Right atrium auricular region (tissue), 2 donors: ENCODE data around the gene BRD3. TPM values are rescaled to one million over a fixed set of nuclear protein-coding genes. Genes with fewer than 3 reads are reported as not detected.

ENCODE experiments used
- DNase-seq: peaks from one replicate; pipeline ENCODE4 v3.0.0-alpha.2; 2019; ENCODE audit warnings: low spot score
- H3K27ac ChIP-seq, 2 donors: fragments of 200-600 bp; sonication (generic); 1 replicate in 1 of 2; 2 replicates in 1 of 2; pipeline ENCODE4 v1.5.1; 2016 to 2019
- H3K27me3 ChIP-seq, 2 donors: fragments of 200-600 bp; sonication (generic); one replicate each; pipeline versions ENCODE4 v1.5.1 to v1.6.0; 2017 to 2019
- H3K36me3 ChIP-seq: fragments of 200-600 bp; sonication (generic); one replicate; pipeline ENCODE4 v1.5.1; 2016
- H3K4me1 ChIP-seq, 2 donors: fragments of 200-600 bp; sonication (generic); one replicate each; pipeline versions ENCODE4 v1.5.1 to v1.6.0; 2017 to 2019
- H3K4me3 ChIP-seq, 2 donors: fragments of 200-600 bp; sonication (generic); 1 replicate in 1 of 2; 2 replicates in 1 of 2; pipeline ENCODE4 v1.5.1; 2017 to 2019; ENCODE audit warnings: mild to moderate bottlenecking in 1 of 2, moderate library complexity in 1 of 2
- H3K9me3 ChIP-seq, 2 donors: fragments of 200-600 bp; sonication (generic); one replicate each; pipeline ENCODE4 v1.5.1; 2019
- total RNA-seq, 2 donors: library from RNA; depleted of rRNA; stranded (reverse); fragments of >200 nt; gene quantifications; one replicate each; pipeline ENCODE4 v1.1.0, GENCODE V29; 2016
- TF ChIP-seq, protein P1 (sequence below), 2 donors: fragments of 200-600 bp; sonication (generic); IDR thresholded peaks; one replicate each; pipeline ENCODE4 v1.5.1; 2019; ENCODE audit warnings: antibody characterized with exemption in 2 of 2

The BRD3 gene
- total RNA-seq, 2 donors from 2014 or later, result 14.1 to 18.5 TPM

DNA sequence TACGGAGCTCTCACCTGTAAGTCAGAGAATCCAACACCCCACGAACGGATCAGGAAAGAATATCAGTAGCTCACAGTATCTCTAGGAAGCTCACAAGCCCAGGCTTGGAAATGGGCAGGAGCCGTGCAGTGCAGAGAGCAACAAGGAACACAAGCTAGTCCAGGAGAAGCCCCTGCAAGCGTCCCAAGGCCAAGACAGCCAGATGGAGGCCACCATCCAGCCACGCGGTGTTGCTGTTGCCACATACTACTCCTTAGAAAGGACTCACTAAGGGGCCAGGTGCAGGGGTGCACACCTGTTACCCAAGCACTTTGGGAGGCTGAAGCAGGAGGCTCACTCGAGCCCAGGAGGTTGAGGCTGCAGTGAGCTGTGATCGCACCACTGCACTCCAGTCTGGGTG is 60.3 kb downstream of the BRD3 start:
- no peaks in the 10 kb centered on the region for H3K27me3 ChIP-seq
- no peak overlapping the region for H3K4me3 ChIP-seq
- no peak for DNase-seq
- H3K9me3 ChIP-seq, result no peaks in the 10 kb centered on the region
- no peaks in the 10 kb centered on the region for H3K36me3 ChIP-seq
- TF ChIP-seq, protein P1, sequence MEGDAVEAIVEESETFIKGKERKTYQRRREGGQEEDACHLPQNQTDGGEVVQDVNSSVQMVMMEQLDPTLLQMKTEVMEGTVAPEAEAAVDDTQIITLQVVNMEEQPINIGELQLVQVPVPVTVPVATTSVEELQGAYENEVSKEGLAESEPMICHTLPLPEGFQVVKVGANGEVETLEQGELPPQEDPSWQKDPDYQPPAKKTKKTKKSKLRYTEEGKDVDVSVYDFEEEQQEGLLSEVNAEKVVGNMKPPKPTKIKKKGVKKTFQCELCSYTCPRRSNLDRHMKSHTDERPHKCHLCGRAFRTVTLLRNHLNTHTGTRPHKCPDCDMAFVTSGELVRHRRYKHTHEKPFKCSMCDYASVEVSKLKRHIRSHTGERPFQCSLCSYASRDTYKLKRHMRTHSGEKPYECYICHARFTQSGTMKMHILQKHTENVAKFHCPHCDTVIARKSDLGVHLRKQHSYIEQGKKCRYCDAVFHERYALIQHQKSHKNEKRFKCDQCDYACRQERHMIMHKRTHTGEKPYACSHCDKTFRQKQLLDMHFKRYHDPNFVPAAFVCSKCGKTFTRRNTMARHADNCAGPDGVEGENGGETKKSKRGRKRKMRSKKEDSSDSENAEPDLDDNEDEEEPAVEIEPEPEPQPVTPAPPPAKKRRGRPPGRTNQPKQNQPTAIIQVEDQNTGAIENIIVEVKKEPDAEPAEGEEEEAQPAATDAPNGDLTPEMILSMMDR (IDR thresholded peaks at IDR 0.05), result no peak
- no peaks in the 10 kb centered on the region for H3K4me1 ChIP-seq
- H3K27ac ChIP-seq, result no peak overlapping the region

DNA sequence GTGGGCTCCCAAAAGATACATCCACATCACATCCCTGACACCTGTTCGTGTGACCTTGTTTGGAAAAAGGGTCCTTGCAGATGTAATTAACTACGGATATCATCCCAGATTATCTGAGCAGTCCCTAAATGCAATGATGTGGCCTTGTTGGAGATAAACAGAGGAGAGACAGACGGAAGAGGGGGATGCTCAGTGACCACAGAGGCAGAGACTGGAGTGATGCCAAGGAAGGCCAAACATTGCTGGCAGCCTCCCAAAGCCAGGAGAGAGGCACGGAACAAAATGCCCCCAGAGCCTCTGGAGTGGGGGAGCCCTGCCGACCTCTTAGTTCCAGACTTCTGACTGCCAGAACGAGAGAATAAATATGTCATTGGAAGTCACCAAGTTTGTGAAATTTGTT is 60.7 kb downstream of the BRD3 start:
- no peak for DNase-seq
- Histone ChIP-seq H3K9me3 (no peaks in the 10 kb centered on the region), H3K27ac (no peak overlapping the region), H3K4me3 (no peak overlapping the region), H3K36me3 (no peaks in the 10 kb centered on the region), H3K27me3 (no peaks in the 10 kb centered on the region), H3K4me1 (no peaks in the 10 kb centered on the region)
- TF ChIP-seq, protein P1 (IDR thresholded peaks at IDR 0.05), result no peak

DNA sequence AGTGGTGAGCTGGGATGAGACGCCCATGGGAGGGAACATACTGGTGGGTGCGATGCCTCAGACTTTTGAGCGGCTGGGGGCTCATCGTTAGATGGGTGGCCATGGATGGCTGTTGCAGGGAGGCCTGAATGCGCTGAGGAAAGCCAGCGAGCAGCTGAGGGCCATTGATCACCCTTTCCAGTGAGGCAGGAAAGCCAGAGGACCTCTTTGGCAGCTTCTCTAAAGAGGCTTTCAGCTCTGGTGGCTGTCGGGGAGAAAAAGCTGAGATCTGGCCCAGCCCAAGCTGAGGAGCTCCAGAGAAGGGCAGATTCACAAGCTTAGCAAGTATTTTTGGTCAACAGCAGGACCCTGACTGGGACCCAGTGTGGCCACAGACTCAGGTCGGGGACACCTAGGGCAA is 62.4 kb downstream of the BRD3 start:
- no peaks in the 10 kb centered on the region for H3K36me3 ChIP-seq
- H3K9me3 ChIP-seq, result no peaks in the 10 kb centered on the region
- no peak overlapping the region for H3K27ac ChIP-seq
- H3K4me3 ChIP-seq, result no peak overlapping the region
- H3K27me3 ChIP-seq, result no peaks in the 10 kb centered on the region
- no peaks in the 10 kb centered on the region for H3K4me1 ChIP-seq
- TF ChIP-seq, protein P1 (IDR thresholded peaks at IDR 0.05), result no peak
- DNase-seq, result no peak

DNA sequence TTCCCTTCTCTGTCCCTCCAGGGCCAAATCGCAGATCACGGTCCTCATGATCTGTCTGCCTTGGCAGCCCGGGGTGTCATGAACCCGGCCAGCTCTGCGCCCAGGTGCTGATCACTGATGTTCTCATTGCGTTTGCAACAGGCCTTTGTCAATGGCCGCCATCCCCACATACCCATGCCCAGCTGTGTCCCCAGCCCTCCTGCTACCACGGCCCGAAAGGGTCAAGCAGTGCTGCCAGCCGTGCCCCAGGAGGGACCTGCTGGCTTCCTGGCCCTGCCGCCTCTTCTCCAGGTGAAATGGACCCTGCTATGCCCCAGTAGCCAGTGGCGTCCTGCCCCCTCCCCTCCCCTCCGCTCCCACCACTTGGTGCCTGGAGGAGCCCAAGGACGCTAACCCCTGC is 62.9 kb downstream of the BRD3 start:
- no peak overlapping the region for H3K27ac ChIP-seq
- no peak for DNase-seq
- no peaks in the 10 kb centered on the region for H3K27me3 ChIP-seq
- no peak overlapping the region for H3K4me3 ChIP-seq
- no peaks in the 10 kb centered on the region for H3K9me3 ChIP-seq
- TF ChIP-seq, protein P1 (IDR thresholded peaks at IDR 0.05), result no peak
- H3K4me1 ChIP-seq, result peaks cover 0 to 2% of the 10 kb centered on the region in 2 donors
- H3K36me3 ChIP-seq, result no peaks in the 10 kb centered on the region

DNA sequence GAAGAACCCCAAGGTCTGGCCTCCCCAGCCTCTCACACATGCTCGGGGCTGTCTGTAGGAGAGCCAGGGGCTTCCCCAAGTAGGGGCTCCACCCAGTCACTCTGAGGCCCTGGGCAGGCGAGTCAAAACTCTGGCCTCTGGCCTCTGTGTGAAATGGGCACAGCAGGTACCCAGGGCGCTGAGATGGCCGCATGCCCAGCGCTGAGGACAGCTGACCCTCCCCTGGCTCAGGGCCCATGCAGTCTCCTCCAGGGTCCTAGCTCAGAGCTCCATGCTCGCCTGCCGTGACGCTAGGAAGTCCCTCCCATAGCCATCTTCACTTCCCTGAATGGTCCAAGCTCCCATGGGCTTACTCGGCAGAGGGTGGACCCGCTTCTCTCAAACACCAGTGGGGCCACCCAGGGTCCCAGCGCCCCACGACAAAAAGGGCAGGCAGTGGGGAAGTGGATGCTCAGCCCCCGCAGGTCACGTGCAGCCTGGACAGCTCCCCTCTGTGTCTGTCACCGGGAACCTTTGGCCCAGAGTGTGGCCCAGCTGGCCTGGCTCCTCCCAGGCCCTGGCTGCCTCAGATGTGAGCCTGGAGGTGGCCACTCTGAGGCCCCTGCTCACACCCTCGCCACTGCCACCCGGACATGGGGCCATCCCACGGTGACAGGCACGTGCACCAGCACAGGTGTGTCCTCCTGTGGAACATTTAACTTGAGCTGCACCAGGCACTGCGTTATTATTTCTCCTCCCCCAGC is 63.5 kb downstream of the BRD3 start:
- peaks cover 0 to 4% of the 10 kb centered on the region in 2 donors for H3K4me1 ChIP-seq
- H3K27ac ChIP-seq, result no peak overlapping the region
- H3K36me3 ChIP-seq, result no peaks in the 10 kb centered on the region
- no peaks in the 10 kb centered on the region for H3K9me3 ChIP-seq
- TF ChIP-seq, protein P1 (IDR thresholded peaks at IDR 0.05), result no peak
- H3K4me3 ChIP-seq, result no peak overlapping the region
- no peaks in the 10 kb centered on the region for H3K27me3 ChIP-seq
- DNase-seq, result no peak

DNA sequence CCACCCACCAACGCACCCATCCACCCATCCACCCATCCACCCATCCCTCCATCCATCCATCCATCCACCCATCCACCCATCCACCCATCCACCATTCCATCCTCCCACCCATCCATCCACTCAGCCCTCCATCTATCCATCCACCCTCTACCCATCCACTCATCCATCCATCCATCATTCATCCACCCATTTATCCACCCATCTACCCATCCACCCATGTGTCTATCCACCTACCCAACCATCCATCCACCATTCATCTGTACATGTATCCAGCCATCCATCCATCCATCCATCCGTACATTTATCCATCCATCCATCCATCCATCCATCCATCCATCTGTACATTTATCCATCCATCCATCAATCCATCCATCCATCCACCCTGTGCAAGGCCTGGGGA is 64.6 kb downstream of the BRD3 start:
- H3K4me3 ChIP-seq, result no peak overlapping the region
- peaks cover 0 to 4% of the 10 kb centered on the region in 2 donors for H3K4me1 ChIP-seq
- no peaks in the 10 kb centered on the region for H3K9me3 ChIP-seq
- DNase-seq, result no peak
- H3K36me3 ChIP-seq, result no peaks in the 10 kb centered on the region
- no peak overlapping the region for H3K27ac ChIP-seq
- TF ChIP-seq, protein P1 (IDR thresholded peaks at IDR 0.05), result no peak
- H3K27me3 ChIP-seq, result no peaks in the 10 kb centered on the region
